Activated T-cell treated with anti-CD3 and anti-CD28 coated beads, Interleukin-2, amount 50 U/mL, for 24 hours (primary cell): ENCODE measurements around the gene ABHD5.

Source experiments
- DNase-seq: peaks from one replicate; pipeline ENCODE4 v3.0.0-alpha.2; 2020
- H3K27ac Mint-ChIP-seq: 2 replicates; pipeline ENCODE4 v1.8.0; 2020; ENCODE audit warnings: mild to moderate bottlenecking, mixed read lengths
- H3K27me3 Mint-ChIP-seq: 2 replicates; pipeline ENCODE4 v1.8.0; 2020; ENCODE audit warnings: mixed read lengths
- H3K36me3 Mint-ChIP-seq: 2 replicates; pipeline ENCODE4 v1.8.0; 2020; ENCODE audit warnings: low read depth, mixed read lengths
- H3K4me1 Mint-ChIP-seq: 2 replicates; pipeline ENCODE4 v1.8.0; 2020; ENCODE audit warnings: low read depth, mixed read lengths
- H3K4me3 Mint-ChIP-seq: 2 replicates; pipeline ENCODE4 v1.8.0; 2020; ENCODE audit warnings: mild to moderate bottlenecking, moderate library complexity, mixed read lengths
- H3K9me3 Mint-ChIP-seq: 2 replicates; pipeline ENCODE4 v1.8.0; 2020; ENCODE audit warnings: mixed read lengths

The ABHD5 gene

DNA sequence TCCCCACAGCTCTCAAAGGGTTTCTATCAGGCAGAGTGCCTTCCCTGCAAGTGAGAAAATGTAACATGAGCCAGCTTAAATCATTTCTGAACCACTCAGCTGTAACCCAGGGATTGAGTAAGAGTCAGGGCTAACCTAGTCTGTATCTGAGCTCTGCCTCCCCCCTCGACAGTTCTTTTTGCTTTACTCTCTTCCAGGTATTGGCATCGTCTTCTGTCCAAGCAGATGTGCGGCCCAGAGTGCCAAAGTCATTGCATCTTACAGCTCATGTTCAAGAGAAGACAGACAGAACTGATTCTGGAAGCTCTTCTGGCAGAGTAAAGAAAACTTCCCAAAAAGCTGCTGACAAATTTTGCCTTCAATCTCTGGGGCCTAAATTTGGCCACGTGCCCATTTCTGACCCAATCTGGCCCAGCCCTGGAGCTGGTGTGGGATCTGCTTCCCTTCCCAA lies 74.8 kb downstream of the ABHD5 start:
- Mint-ChIP-seq H3K4me3 (no peak overlapping the region), H3K4me1 (peaks cover 15% of the 10 kb centered on the region), H3K9me3 (no peaks in the 10 kb centered on the region), H3K27me3 (peaks cover 10% of the 10 kb centered on the region), H3K27ac (no peak overlapping the region), H3K36me3 (no peaks in the 10 kb centered on the region)
- DNase-seq = no peak

DNA sequence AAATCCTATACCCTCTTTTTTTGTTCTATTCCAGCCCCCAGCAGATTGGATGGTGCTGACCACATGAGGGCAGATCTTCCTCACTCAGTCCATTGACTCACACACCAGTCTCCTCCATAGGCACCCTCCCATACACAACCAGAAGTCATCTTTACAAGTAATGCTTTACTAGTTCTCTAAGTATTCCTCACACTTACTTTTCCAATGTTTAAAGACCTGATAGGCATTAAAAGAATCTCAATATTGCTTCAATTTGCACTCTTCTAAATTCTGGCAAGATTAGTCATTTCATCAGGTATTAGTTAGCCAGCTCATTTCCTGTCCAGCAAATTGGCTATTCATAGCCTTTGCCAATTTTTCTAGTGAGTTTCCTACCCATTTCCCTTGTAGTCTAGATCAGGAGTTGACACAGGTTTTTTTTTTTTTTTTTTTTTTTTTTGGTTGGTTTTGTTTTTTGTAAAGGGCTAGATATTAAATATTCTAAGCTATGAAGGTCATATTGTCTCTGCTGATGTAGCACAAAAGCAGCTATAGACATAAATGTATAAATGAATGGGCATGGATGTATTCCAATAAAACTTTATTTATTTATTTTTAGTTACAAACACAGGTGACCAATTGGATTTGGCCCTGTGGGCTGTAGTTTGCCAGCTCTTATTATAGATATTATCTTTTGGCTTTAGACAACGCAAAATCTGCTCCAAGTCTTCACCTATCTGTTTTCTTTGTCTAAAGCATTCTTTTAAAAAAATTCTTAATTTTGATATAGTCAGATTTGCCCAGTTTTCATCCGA lies 76.1 kb downstream of the ABHD5 start:
- Mint-ChIP-seq H3K9me3 (no peaks in the 10 kb centered on the region), H3K4me3 (no peak overlapping the region), H3K36me3 (no peaks in the 10 kb centered on the region), H3K4me1 (peaks cover 27% of the 10 kb centered on the region), H3K27me3 (peaks cover 10% of the 10 kb centered on the region), H3K27ac (no peak overlapping the region)
- DNase-seq = no peak

- H3K27me3 Mint-ChIP-seq = peaks cover 10% of the 10 kb centered on the region
- no peak overlapping the region for H3K4me3 Mint-ChIP-seq
These were observed 77.7 kb downstream of the ABHD5 start for GRCh38 chr3:43768381-43768973.

DNA sequence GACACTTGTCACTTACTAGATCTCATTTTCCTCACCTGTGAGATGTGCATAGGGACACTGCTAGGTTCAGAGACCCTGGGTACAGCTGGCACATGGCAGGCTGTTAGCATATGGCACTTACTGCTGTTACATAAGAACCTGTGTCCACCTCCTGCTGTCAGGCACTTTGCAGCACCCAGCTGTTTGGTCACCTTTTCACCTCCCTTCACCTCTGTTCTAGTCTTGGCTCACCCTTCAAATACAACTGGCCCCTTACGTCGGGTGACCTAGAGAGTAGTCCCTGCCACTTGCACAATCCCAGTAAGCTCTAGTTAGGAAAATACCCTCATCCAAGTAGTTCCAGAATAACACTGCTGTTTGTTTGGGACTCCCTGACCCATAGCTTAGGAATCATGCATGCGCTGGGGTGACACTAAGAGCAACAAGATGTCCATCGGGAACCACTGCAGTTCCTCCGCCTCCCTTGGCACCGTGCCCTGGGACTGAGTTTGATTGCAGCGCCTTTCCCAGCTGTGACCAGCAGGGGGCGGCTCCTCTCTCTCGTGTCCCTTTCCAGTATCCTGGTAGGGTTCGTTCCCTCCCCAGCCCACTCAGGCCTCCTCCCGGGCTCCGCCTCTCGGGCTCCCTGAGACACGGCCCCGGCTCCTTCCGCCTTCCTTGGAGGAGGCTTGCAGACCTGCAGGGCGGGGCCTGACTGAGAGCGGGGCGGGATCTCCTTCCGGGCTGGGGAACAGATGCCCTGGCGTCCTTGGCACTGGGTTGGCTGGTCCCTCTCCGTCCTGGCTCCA lies 78.6 kb downstream of the ABHD5 start:
- peaks cover 10% of the 10 kb centered on the region for H3K27me3 Mint-ChIP-seq
- peaks cover 33% of the 10 kb centered on the region for H3K4me1 Mint-ChIP-seq
- H3K4me3 Mint-ChIP-seq = no peak overlapping the region
- H3K9me3 Mint-ChIP-seq = no peaks in the 10 kb centered on the region
- DNase-seq = peak; percentile 86
- no peaks in the 10 kb centered on the region for H3K36me3 Mint-ChIP-seq
- H3K27ac Mint-ChIP-seq = peak overlapping the region; percentile 1

More at GRCh38 chr3:43768381-43768973, 77.7 kb downstream of the ABHD5 start:
- Mint-ChIP-seq H3K9me3 (no peaks in the 10 kb centered on the region), H3K4me1 (peaks cover 28% of the 10 kb centered on the region), H3K27ac (no peak overlapping the region), H3K36me3 (no peaks in the 10 kb centered on the region)
- no peak for DNase-seq

DNA sequence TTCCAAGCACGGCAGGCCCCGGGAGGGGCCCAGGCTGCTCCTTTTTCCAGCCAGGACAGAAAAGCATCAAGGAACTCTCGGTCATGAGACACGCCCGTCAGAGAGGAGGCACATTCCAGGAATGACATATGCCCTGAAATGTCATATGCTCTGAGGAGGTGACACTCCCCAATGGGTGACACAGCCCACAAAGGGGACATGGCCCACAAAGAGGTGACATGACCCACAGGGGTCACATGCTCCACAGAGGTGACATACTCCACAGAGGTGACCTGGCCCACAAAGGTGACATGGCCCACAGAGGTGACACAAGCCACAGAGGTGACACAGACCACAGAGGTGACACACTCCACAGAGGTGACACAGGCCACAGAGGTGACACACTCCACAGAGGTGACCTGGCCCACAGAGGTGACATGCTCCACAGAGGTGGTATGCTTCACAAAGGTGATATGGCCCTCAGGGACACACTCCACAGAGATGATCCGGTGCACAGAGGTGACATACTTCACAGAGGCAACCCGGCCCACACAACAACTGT lies 79.2 kb downstream of the ABHD5 start:
- Mint-ChIP-seq H3K27ac (peak overlapping the region; percentile 59), H3K4me1 (peaks cover 33% of the 10 kb centered on the region), H3K36me3 (no peaks in the 10 kb centered on the region), H3K9me3 (no peaks in the 10 kb centered on the region), H3K4me3 (no peak overlapping the region), H3K27me3 (peaks cover 10% of the 10 kb centered on the region)
- peak; percentile 52 for DNase-seq

GRCh38 chr3:43770426-43771103 lies 79.8 kb downstream of the ABHD5 start:
- H3K9me3 Mint-ChIP-seq = no peaks in the 10 kb centered on the region
- peaks cover 33% of the 10 kb centered on the region for H3K4me1 Mint-ChIP-seq
- peak; percentile 42 for DNase-seq
- peaks cover 10% of the 10 kb centered on the region for H3K27me3 Mint-ChIP-seq
- H3K27ac Mint-ChIP-seq = peak overlapping the region; percentile 59
- no peaks in the 10 kb centered on the region for H3K36me3 Mint-ChIP-seq
- H3K4me3 Mint-ChIP-seq = no peak overlapping the region

- DNase-seq = no peak
- no peak overlapping the region for H3K27ac Mint-ChIP-seq
- no peaks in the 10 kb centered on the region for H3K36me3 Mint-ChIP-seq
- no peak overlapping the region for H3K4me3 Mint-ChIP-seq
- H3K4me1 Mint-ChIP-seq = peaks cover 33% of the 10 kb centered on the region
- no peaks in the 10 kb centered on the region for H3K9me3 Mint-ChIP-seq
- H3K27me3 Mint-ChIP-seq = peaks cover 10% of the 10 kb centered on the region
These were observed 80.9 kb downstream of the ABHD5 start for GRCh38 chr3:43771610-43772009.

GRCh38 chr3:43773273-43774094 lies 82.7 kb downstream of the ABHD5 start:
- no peak overlapping the region for H3K27ac Mint-ChIP-seq
- DNase-seq = peak; percentile 34
- H3K9me3 Mint-ChIP-seq = no peaks in the 10 kb centered on the region
- no peaks in the 10 kb centered on the region for H3K36me3 Mint-ChIP-seq
- no peak overlapping the region for H3K4me3 Mint-ChIP-seq
- H3K27me3 Mint-ChIP-seq = peaks cover 6% of the 10 kb centered on the region
- peaks cover 33% of the 10 kb centered on the region for H3K4me1 Mint-ChIP-seq

GRCh38 chr3:43774799-43775198 lies 84.1 kb downstream of the ABHD5 start:
- DNase-seq = no peak
- Mint-ChIP-seq H3K4me1 (peaks cover 25% of the 10 kb centered on the region), H3K27ac (no peak overlapping the region), H3K36me3 (no peaks in the 10 kb centered on the region), H3K27me3 (no peaks in the 10 kb centered on the region), H3K9me3 (no peaks in the 10 kb centered on the region), H3K4me3 (no peak overlapping the region)

GRCh38 chr3:43776101-43776500 lies 85.4 kb downstream of the ABHD5 start:
- H3K9me3 Mint-ChIP-seq = no peaks in the 10 kb centered on the region
- H3K36me3 Mint-ChIP-seq = no peaks in the 10 kb centered on the region
- no peak overlapping the region for H3K4me3 Mint-ChIP-seq
- no peak for DNase-seq
- H3K27me3 Mint-ChIP-seq = no peaks in the 10 kb centered on the region
- peaks cover 12% of the 10 kb centered on the region for H3K4me1 Mint-ChIP-seq
- H3K27ac Mint-ChIP-seq = no peak overlapping the region

- H3K27me3 Mint-ChIP-seq = no peaks in the 10 kb centered on the region
- no peaks in the 10 kb centered on the region for H3K9me3 Mint-ChIP-seq
- no peak for DNase-seq
- H3K4me1 Mint-ChIP-seq = no peaks in the 10 kb centered on the region
- H3K27ac Mint-ChIP-seq = no peak overlapping the region
- H3K36me3 Mint-ChIP-seq = no peaks in the 10 kb centered on the region
- H3K4me3 Mint-ChIP-seq = no peak overlapping the region
These were observed 89.1 kb downstream of the ABHD5 start for GRCh38 chr3:43779850-43780249.

GRCh38 chr3:43782541-43782940 lies 91.8 kb downstream of the ABHD5 start:
- no peaks in the 10 kb centered on the region for H3K36me3 Mint-ChIP-seq
- H3K9me3 Mint-ChIP-seq = no peaks in the 10 kb centered on the region
- H3K4me3 Mint-ChIP-seq = no peak overlapping the region
- DNase-seq = no peak
- no peaks in the 10 kb centered on the region for H3K27me3 Mint-ChIP-seq
- H3K27ac Mint-ChIP-seq = no peak overlapping the region
- no peaks in the 10 kb centered on the region for H3K4me1 Mint-ChIP-seq
